ENCODE measurements around the gene WDR62. TPM values are rescaled to one million over a fixed set of nuclear protein-coding genes. Genes with fewer than 3 reads are reported as not detected.

WDR62 gene
- total RNA-seq, 1 donor from 2014 or later, result 2.4 TPM

DNA sequence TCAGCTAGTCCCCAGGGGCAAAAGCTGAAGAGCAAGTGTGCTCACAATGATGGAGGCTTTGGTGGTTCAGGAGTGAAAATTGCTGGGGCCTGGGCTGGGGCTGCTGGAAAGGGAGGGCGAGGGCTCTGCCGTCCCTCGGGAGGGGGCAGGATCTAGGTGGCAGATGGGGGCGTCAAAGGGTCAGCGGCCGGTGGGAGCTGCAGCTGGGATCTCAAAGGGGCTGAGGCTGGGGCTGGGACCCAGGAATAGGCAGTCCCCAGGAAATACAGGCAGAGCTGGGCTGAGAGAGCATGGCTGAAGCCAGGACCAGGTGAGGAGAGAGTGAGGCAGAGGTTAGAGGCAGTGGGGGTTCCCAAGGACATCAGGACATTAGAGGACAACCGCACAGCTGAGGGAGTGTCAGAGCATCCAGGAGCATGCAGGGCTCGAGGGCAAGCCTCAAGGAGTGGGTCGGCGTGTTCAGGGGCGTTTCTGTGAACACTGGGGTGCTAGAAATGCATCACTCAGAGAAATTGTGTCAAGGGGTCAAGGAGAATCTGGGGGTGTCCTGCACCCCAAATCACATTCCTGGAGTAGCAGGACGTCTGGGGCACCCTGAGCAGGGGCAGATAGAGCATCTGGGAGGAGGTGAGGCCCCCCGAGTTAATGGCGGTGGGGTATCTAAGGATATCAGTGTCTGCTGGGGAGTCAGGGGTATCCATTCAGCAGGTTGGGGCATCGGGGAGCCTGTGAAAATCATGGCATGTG is 44.9 kb upstream of the WDR62 start:
- H3K9me3 Mint-ChIP-seq (ENCODE audit: unreplicated experiment), result no peaks in the 10 kb centered on the region
- H3K9ac ChIP-seq (ENCODE audit: low read length), result peak overlapping the region; percentile 59
- no peaks in the 10 kb centered on the region for H3K4me1 Mint-ChIP-seq (ENCODE audit: low read depth, unreplicated experiment)

DNA sequence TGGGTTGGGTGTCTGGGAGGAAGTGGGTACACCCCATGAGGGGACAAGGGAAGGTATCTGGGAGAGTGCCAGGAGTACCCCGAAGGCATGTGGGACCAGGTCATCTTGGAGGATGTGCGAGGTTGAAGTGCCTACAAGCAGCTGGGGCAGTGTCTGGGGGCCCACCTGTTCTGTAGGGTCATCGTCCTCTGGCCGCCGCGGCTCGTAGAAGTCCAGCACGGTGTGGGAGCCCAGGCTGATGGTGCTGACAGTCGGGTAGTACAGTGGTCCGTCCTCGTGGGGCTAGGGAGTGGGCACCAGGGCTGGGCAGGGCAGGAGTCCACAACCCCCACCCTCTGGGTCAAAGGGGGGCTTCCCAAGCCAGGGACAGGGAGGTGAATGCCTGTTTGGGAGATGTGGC is 44.3 kb upstream of the WDR62 start:
- TF ChIP-seq, protein P1, sequence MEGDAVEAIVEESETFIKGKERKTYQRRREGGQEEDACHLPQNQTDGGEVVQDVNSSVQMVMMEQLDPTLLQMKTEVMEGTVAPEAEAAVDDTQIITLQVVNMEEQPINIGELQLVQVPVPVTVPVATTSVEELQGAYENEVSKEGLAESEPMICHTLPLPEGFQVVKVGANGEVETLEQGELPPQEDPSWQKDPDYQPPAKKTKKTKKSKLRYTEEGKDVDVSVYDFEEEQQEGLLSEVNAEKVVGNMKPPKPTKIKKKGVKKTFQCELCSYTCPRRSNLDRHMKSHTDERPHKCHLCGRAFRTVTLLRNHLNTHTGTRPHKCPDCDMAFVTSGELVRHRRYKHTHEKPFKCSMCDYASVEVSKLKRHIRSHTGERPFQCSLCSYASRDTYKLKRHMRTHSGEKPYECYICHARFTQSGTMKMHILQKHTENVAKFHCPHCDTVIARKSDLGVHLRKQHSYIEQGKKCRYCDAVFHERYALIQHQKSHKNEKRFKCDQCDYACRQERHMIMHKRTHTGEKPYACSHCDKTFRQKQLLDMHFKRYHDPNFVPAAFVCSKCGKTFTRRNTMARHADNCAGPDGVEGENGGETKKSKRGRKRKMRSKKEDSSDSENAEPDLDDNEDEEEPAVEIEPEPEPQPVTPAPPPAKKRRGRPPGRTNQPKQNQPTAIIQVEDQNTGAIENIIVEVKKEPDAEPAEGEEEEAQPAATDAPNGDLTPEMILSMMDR (IDR thresholded peaks at IDR 0.05; ENCODE audit: insufficient read depth, low read depth, low read length), result no peak
- TF ChIP-seq EZH2 (IDR thresholded peaks at IDR 0.05; ENCODE audit: insufficient read depth, low read length), result no peak
- H3K36me3 Mint-ChIP-seq (ENCODE audit: low read depth, unreplicated experiment), result peaks cover 10% of the 10 kb centered on the region
- H3K4me3 ChIP-seq (ENCODE audit: insufficient read depth, low read depth, low read length), result no peak overlapping the region
- H3K36me3 ChIP-seq (ENCODE audit: insufficient read depth, low read length), result no peaks in the 10 kb centered on the region
- no peaks in the 10 kb centered on the region for H3K9me3 ChIP-seq (ENCODE audit: insufficient read depth, low read depth, low read length)
- no peaks in the 10 kb centered on the region for H3K9me3 Mint-ChIP-seq (ENCODE audit: unreplicated experiment)
- H2AFZ ChIP-seq (ENCODE audit: low read depth, low read length), result no peak overlapping the region
- H3K79me2 ChIP-seq (ENCODE audit: insufficient read depth, low read length), result peaks cover 8% of the 10 kb centered on the region
- H3K4me2 ChIP-seq (ENCODE audit: low read length), result no peak overlapping the region
- peak overlapping the region; percentile 50 for H3K4me3 Mint-ChIP-seq (ENCODE audit: unreplicated experiment)
- H4K20me1 ChIP-seq (ENCODE audit: insufficient read depth, low read length), result no peaks in the 10 kb centered on the region
- no peaks in the 10 kb centered on the region for H3K27me3 ChIP-seq (ENCODE audit: insufficient read depth, low read length)
- H3K27ac ChIP-seq (ENCODE audit: low read depth, low read length), result no peak overlapping the region
- DNase-seq (ENCODE audit: low read depth), result no peak
- peaks cover 15% of the 10 kb centered on the region for H3K4me1 ChIP-seq (ENCODE audit: insufficient read depth, low read length)
- H3K4me1 Mint-ChIP-seq (ENCODE audit: low read depth, unreplicated experiment), result no peaks in the 10 kb centered on the region
- FAIRE-seq, result no peak
- peaks cover 8% of the 10 kb centered on the region for H3K27me3 Mint-ChIP-seq (ENCODE audit: low read depth, unreplicated experiment)
- H3K27ac Mint-ChIP-seq (ENCODE audit: unreplicated experiment), result no peak overlapping the region
- no peak overlapping the region for H3K9ac ChIP-seq (ENCODE audit: low read length)

More for the DNA sequence above, 44.9 kb upstream of the WDR62 start:
- FAIRE-seq, result no peak
- Mint-ChIP-seq H3K27ac (ENCODE audit: unreplicated experiment) (peak overlapping the region; percentile 47), H3K27me3 (ENCODE audit: low read depth, unreplicated experiment) (peaks cover 8% of the 10 kb centered on the region), H3K36me3 (ENCODE audit: low read depth, unreplicated experiment) (peaks cover 10% of the 10 kb centered on the region), H3K4me3 (ENCODE audit: unreplicated experiment) (peak overlapping the region; percentile 73)
- Histone ChIP-seq H3K36me3 (ENCODE audit: insufficient read depth, low read length) (no peaks in the 10 kb centered on the region), H3K4me1 (ENCODE audit: insufficient read depth, low read length) (peaks cover 15% of the 10 kb centered on the region), H3K27me3 (ENCODE audit: insufficient read depth, low read length) (no peaks in the 10 kb centered on the region), H3K27ac (ENCODE audit: low read depth, low read length) (no peak overlapping the region), H3K4me2 (ENCODE audit: low read length) (peak overlapping the region; percentile 86), H2AFZ (ENCODE audit: low read depth, low read length) (no peak overlapping the region), H3K4me3 (ENCODE audit: insufficient read depth, low read depth, low read length) (no peak overlapping the region), H3K79me2 (ENCODE audit: insufficient read depth, low read length) (peaks cover 8% of the 10 kb centered on the region), H4K20me1 (ENCODE audit: insufficient read depth, low read length) (no peaks in the 10 kb centered on the region), H3K9me3 (ENCODE audit: insufficient read depth, low read depth, low read length) (no peaks in the 10 kb centered on the region)
- TF ChIP-seq, protein P1 (IDR thresholded peaks at IDR 0.05; ENCODE audit: insufficient read depth, low read depth, low read length), result no peak
- no peak for TF ChIP-seq EZH2 (IDR thresholded peaks at IDR 0.05; ENCODE audit: insufficient read depth, low read length)
- DNase-seq (ENCODE audit: low read depth), result no peak
